HG03175 (cell line): ENCODE data around the gene TARS2.
A peak's percentile ranks its signal among the peaks of the same experiment; 100 is the strongest.

Experiments
- ATAC-seq: cut with Tn5 transposase; IDR thresholded peaks from one replicate; pipeline ENCODE4 v1.9.1; 2021; ENCODE audit warnings: mild to moderate bottlenecking, moderate library complexity; ENCODE audit not compliant: unreplicated experiment

The TARS2 gene

GRCh38 chr1:150536836-150537731, 49.9 kb downstream of the TARS2 start:
- no peak for ATAC-seq

DNA sequence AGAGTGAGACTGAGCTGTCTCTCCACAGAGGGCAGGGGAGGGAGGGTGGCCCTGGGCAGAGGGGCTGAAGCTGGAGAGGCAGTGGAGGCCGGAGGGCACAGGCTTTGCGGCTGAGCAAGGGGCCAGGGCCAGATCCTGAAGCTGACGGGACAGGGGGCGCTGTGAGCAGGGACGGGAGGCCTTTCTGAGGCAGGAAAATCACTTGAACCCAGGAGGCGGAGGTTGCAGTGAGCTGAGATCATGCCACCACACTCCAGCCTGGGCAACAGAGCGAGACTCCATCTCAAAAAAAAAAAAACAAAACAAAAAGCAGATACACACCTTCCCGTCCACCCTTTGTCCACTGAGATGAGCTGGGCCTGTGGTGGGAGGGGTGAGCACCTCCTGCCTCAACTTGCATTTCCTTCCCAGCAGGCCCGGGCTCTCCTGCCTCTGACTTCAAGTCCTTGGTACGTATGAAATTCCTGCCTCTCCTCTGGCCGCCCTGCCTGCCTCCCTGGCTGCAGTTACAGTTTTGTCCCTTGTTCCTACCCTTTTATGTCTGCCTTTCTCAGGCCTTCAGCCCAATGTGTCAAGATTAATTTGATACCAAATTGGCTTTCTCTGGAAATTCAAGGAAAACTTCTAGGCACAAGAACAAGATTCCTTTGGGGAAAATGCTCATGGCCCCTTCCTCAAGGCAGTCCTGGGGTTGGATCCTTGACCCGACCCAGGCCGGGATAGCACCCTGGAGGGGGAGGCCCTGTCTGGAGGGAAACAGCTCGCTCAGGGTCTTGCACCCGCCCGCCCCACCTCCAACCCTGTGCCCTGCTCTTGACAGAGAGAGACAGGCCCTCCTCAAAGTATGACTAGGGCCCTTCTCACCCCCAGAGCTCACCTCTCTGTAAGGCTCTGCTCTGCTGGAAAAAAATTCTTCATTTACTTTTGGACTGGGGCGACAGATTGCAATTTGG, 50.8 kb downstream of the TARS2 start:
- ATAC-seq, result no peak

DNA sequence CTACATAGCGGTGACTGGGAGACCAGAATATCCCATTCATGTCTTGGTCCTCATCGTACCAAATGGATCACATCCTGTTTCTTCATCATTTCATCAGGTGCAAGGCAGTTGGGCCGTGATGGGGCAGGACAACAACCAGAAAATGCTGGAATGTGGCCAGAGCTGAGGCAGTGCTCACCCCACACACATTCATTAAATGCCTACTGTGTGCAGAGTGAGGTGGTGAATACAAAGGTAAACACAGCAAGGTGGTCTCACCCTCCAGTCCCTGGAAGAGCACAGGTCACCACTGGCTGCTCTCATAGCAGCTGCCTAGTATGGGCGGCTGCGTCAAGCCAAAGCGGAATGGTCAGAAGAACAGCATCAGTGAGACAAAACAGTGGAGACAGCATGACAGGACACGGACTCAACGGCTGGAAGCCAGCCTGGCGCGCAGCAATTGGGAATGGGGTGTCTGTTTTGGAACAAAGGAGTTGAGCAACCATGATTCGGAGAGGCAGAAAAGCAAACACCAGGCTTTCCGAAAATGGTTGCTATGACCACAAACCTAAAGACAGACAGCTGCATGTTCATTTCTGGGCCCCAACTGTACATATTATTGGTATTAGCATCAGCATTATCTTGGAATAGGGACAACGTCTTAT, 56.4 kb downstream of the TARS2 start:
- no peak for ATAC-seq

- ATAC-seq, result no peak
Measured at GRCh38 chr1:150544204-150544603, 57.0 kb downstream of the TARS2 start.

GRCh38 chr1:150545486-150546032, 58.3 kb downstream of the TARS2 start:
- ATAC-seq, result no peak

- ATAC-seq, result no peak
Measured at GRCh38 chr1:150546294-150546937, 59.2 kb downstream of the TARS2 start.

- ATAC-seq, result no peak
Measured at GRCh38 chr1:150548324-150548631, 61.1 kb downstream of the TARS2 start.

GRCh38 chr1:150548632-150549495, 61.6 kb downstream of the TARS2 start, which contains the start of gene ADAMTSL4:
ADAMTSL4 (plus strand) TSS chr1:150549408; CDS start chr1:150552289, 2,881 bp downstream.
- peak; percentile 57 for ATAC-seq

- no peak for ATAC-seq
Measured at GRCh38 chr1:150549496-150550221, 62.4 kb downstream of the TARS2 start.

DNA sequence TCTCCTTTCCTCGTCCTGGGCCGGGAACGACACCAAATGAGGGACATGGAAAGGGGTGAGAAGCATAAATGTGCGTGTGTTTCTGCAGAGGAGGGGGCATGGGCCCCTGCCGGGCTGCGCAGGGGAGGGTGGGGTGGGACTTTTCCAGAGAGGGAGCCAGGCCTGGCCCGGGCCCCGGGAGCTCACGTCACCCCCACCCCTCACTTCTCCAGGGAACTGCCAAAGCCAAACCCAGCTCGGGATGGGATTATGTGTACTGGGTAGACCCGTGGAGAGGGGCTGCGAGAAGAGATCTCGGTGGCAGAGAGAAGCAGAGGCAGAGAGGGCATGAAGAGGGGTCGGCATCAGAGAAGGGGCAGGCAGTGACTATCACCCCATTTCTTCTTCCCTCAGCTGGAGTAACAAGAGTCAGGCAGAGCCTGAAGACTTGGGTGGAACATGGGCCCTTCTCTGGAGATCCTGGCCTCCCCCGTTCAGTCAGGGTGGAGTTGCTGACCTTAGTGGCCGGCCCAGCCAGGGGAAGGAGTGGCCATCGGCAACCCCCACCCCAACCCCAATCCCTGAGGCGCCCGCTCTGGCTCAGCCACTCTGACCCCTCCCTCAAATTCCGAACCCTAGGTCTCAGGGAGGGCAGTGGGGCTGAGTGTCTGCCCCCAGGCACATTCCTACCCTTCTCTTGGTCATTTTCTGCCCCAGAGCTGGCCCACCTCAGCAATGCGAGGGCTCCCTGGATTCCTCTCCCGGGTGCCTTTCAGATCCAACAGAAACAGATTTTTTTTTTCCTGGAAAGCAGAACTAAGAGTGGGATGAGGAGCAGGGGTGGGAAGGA, 63.2 kb downstream of the TARS2 start:
- ATAC-seq, result no peak

- ATAC-seq, result no peak
Measured at GRCh38 chr1:150551051-150551783, 64.0 kb downstream of the TARS2 start.

DNA sequence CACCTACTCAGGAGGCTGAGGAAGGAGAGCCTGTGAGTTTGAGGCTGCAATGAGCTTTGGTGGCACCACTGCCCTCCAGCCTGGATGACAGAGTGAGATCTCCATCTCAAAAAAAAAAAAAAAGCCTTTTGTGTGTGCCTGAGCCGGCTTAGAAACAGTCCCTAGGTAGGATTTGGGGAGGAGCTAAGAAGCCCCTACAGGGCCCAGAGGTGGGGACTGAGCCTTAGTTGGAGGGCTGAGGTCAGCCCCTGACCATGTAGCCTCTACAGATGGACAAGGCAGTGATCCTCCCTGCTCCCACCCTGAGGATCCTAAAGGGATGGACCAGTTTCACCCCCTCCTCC, 64.5 kb downstream of the TARS2 start:
- ATAC-seq, result no peak

GRCh38 chr1:150552128-150552910, 65.1 kb downstream of the TARS2 start:
- ATAC-seq, result no peak

GRCh38 chr1:150552911-150553289, 65.7 kb downstream of the TARS2 start:
- ATAC-seq, result no peak

- no peak for ATAC-seq
Measured at GRCh38 chr1:150553392-150554085, 66.3 kb downstream of the TARS2 start.

DNA sequence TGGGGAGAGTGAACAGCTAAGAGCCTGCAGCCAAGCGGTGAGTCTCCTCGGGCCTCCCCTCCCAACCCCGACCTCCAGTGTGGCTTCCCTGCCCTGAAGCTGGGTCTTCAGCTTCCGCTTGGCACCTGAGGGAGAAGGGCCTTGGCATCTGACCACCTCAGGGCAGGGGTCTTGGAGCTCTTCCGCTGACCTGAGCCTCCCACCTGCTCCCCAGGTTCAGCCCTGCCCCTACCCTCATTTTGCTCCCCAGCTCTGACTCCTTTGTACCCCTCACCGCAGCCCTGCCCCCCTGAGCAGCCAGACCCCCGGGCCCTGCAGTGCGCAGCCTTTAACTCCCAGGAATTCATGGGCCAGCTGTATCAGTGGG, 66.8 kb downstream of the TARS2 start:
- no peak for ATAC-seq
